NCI-H146 (cell line): Measurements from ENCODE around the gene ESD.
"Not testable (repeated sequence)": the region's sequence is repeated elsewhere in the genome, so short reads cannot be mapped to it uniquely, and the experiment has no call there.

Experiments
- DNase-seq: peaks from one replicate; lab custom pipeline; 2025; lab: John Stamatoyannopoulos, UW

The ESD gene

GRCh38 chr13:46783504-46783903, 13.5 kb downstream of the ESD start:
- no peak for DNase-seq

- no peak for DNase-seq
Observed at GRCh38 chr13:46782691-46783090, 14.3 kb downstream of the ESD start.

- DNase-seq: no peak
Observed at GRCh38 chr13:46782066-46782465, 14.9 kb downstream of the ESD start.

- no peak for DNase-seq
Observed at GRCh38 chr13:46778890-46779289, 18.1 kb downstream of the ESD start.

GRCh38 chr13:46778095-46778494, 18.9 kb downstream of the ESD start:
- DNase-seq: no peak

- DNase-seq: no peak
Observed at GRCh38 chr13:46775385-46776107, 21.4 kb downstream of the ESD start.

GRCh38 chr13:46773541-46773940, 23.4 kb downstream of the ESD start:
- DNase-seq: no peak

GRCh38 chr13:46771693-46772092, 25.3 kb downstream of the ESD start:
- DNase-seq: no peak

GRCh38 chr13:46769925-46770324, 27.0 kb downstream of the ESD start:
- DNase-seq: not testable (repeated sequence)

- DNase-seq: no peak
Observed at GRCh38 chr13:46761866-46762265, 35.1 kb downstream of the ESD start.

- no peak for DNase-seq
Observed at GRCh38 chr13:46761174-46761573, 35.8 kb downstream of the ESD start.

GRCh38 chr13:46759846-46760245, 37.1 kb downstream of the ESD start:
- DNase-seq: no peak

- DNase-seq: no peak
Observed at GRCh38 chr13:46757640-46758039, 39.3 kb downstream of the ESD start.

GRCh38 chr13:46756977-46757376, 40.0 kb downstream of the ESD start:
- no peak for DNase-seq

GRCh38 chr13:46755508-46755907, 41.5 kb downstream of the ESD start:
- DNase-seq: not testable (repeated sequence)

GRCh38 chr13:46754812-46755211, 42.1 kb downstream of the ESD start:
- no peak for DNase-seq

- DNase-seq: no peak
Observed at GRCh38 chr13:46753917-46754316, 43.0 kb downstream of the ESD start.

- peak; percentile 9 for DNase-seq
Observed at GRCh38 chr13:46753137-46753536, 43.8 kb downstream of the ESD start.

GRCh38 chr13:46751811-46752635, 44.9 kb downstream of the ESD start:
- DNase-seq: no peak

- DNase-seq: no peak
Observed at GRCh38 chr13:46749951-46750350, 47.0 kb downstream of the ESD start.

- DNase-seq: no peak
Observed at GRCh38 chr13:46748300-46748699, 48.7 kb downstream of the ESD start.

GRCh38 chr13:46747031-46747820, 49.7 kb downstream of the ESD start:
- DNase-seq: no peak

- no peak for DNase-seq
Observed at GRCh38 chr13:46745706-46746105, 51.3 kb downstream of the ESD start.
